Measurements from ENCODE around the gene FAM89A.
"Not testable (repeated sequence)": the region's sequence is repeated elsewhere in the genome, so short reads cannot be mapped to it uniquely, and the experiment has no call there.

Gene FAM89A

GRCh38 chr1:231027136-231027925, 12.7 kb downstream of the FAM89A start:
- no peak overlapping the region for H3K27ac ChIP-seq
- CTCF ChIA-PET: no interaction called here
- POLR2A ChIA-PET (ENCODE audit: low non-redundant PET): no interaction called here
- DNase-seq (ENCODE audit: low spot score): no peak
- no peak for TF ChIP-seq CTCF (conservative IDR thresholded peaks at IDR 0.05; ENCODE audit: low read depth)

GRCh38 chr1:231026576-231026975, 13.5 kb downstream of the FAM89A start:
- no peak for TF ChIP-seq CTCF (conservative IDR thresholded peaks at IDR 0.05; ENCODE audit: low read depth)
- CTCF ChIA-PET: interaction anchor here (0.9 kb wide), 1 partner anchor 36 kb away, joined by 3 read pairs; no protein-coding TSS in a partner anchor

GRCh38 chr1:231023150-231023549, 16.9 kb downstream of the FAM89A start:
- TF ChIP-seq CTCF (conservative IDR thresholded peaks at IDR 0.05; ENCODE audit: low read depth): no peak

More at GRCh38 chr1:231026576-231026975, 13.5 kb downstream of the FAM89A start:
- DNase-seq (ENCODE audit: low spot score): no peak
- no peak overlapping the region for H3K27ac ChIP-seq
- POLR2A ChIA-PET (ENCODE audit: low non-redundant PET): no interaction called here

GRCh38 chr1:231022543-231022942, 17.5 kb downstream of the FAM89A start:
- POLR2A ChIA-PET (ENCODE audit: low non-redundant PET); CTCF ChIA-PET; DNase-seq (ENCODE audit: low spot score); H3K27ac ChIP-seq: not testable (repeated sequence)

More at GRCh38 chr1:231023150-231023549, 16.9 kb downstream of the FAM89A start:
- ChIA-PET CTCF (no interaction called here), POLR2A (ENCODE audit: low non-redundant PET) (no interaction called here)
- DNase-seq (ENCODE audit: low spot score): no peak
- H3K27ac ChIP-seq: no peak overlapping the region

GRCh38 chr1:231021540-231022031, 18.5 kb downstream of the FAM89A start:
- no peak overlapping the region for H3K27ac ChIP-seq
- CTCF ChIA-PET: no interaction called here
- POLR2A ChIA-PET (ENCODE audit: low non-redundant PET): no interaction called here
- no peak for TF ChIP-seq CTCF (conservative IDR thresholded peaks at IDR 0.05; ENCODE audit: low read depth)
- DNase-seq (ENCODE audit: low spot score): no peak

- no peak overlapping the region for H3K27ac ChIP-seq
- no peak for DNase-seq (ENCODE audit: low spot score)
- ChIA-PET CTCF (no interaction called here), POLR2A (ENCODE audit: low non-redundant PET) (no interaction called here)
- no peak for TF ChIP-seq CTCF (conservative IDR thresholded peaks at IDR 0.05; ENCODE audit: low read depth)
Measured at GRCh38 chr1:231020816-231021215, 19.2 kb downstream of the FAM89A start.

- peak; percentile 46 for DNase-seq (ENCODE audit: low spot score)
- ChIA-PET CTCF (interaction anchor here (0.6 kb wide), 1 partner anchor 74 kb away, joined by 3 read pairs; no protein-coding TSS in a partner anchor), POLR2A (ENCODE audit: low non-redundant PET) (no interaction called here)
- no peak for TF ChIP-seq CTCF (conservative IDR thresholded peaks at IDR 0.05; ENCODE audit: low read depth)
- H3K27ac ChIP-seq: no peak overlapping the region
Measured at GRCh38 chr1:231020139-231020601, 19.9 kb downstream of the FAM89A start.
